Heart left ventricle (tissue), 13 donors: ENCODE results near the gene JAK2.

ENCODE experiments used
- CTCF ChIP-seq, 12 donors: fragments of 200-600 bp; sonication (generic) in 4 of 12; IDR thresholded peaks; one replicate each; pipeline versions ENCODE4 v1.5.0 to v1.8.0; 2018 to 2022; ENCODE audit warnings: antibody characterized with exemption in 12 of 12, mild to moderate bottlenecking in 5 of 12
- POLR2A ChIP-seq, 2 donors: fragments of 450-650 bp; IDR thresholded peaks; one replicate each; pipeline ENCODE4 v1.6.1; 2017; ENCODE audit warnings: antibody characterized with exemption in 2 of 2, mild to moderate bottlenecking in 2 of 2, moderate library complexity in 2 of 2
- donor health status: ischemic (EF 13 %, LVEDD 7.1; RV severe dilation, severe dysfunction).
- donor health status: DM: no; HTN: yes; CAD: no.
- donor health status: DM: no; HTN: no; CAD: no.
- donor health status: ischemic (EF 25% LVEDD 6.9; RV normal size, moderate dysfunction).
- donor health status: ischemic (EF 25% LVEDD 5.7; RV mildly dilated, moderate dysfunction).
- donor health status: ischemic (EF 35%, LVEDD 5.7; RV mildly dilated, moderate dysfunction).
- donor health status: nonischemic (EF 11% LVEDD 7.7; RV severe dilation, severe dysfunction).
- donor health status: DM: yes; HTN: yes; CAD: no.
- donor health status: PGD.
- donor health status: ischemic (EF 29% LVEDD 5.4; RV normal size, mild dysfunction).
- donor health status: nonischemic (EF 23%, LVEDD 6.1; RV moderate dilation, normal function).

DNA sequence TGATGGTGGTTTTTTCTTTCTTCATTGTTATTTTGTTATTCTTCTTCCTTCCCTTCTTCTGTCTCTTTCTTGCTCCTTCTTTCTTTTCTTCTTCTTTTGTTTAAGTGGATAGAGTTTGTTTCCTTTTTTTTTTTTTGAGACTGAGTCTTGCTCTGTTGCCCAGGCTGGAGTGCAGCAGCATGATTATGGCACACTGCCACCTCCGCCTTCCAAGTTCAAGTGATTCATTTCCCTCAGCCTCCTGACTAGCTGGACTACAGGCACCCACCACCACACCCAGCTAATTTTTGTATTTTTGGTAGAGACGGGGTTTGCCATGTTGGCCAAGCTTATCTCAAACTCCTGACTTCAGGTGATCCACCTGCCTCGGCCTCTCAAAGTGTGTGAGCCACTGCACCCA is 40.3 kb downstream of the JAK2 start:
- TF ChIP-seq CTCF (IDR thresholded peaks at IDR 0.05) (no peak), POLR2A (IDR thresholded peaks at IDR 0.05) (no peak)
